DMS114 treated with DMSO at 0.1 percent for 48 hours (cell line): ENCODE data around the gene SFT2D3.

Experiments used
- DNase-seq: peaks from one replicate; lab custom pipeline; 2025; ENCODE audit not compliant: unreplicated experiment; lab: John Stamatoyannopoulos, UW

Gene SFT2D3

GRCh38 chr2:127681288-127681804 lies 20.0 kb upstream of the SFT2D3 start:
- DNase-seq = no peak

GRCh38 chr2:127681976-127682857 lies 19.1 kb upstream of the SFT2D3 start:
- DNase-seq = no peak

- no peak for DNase-seq
These were observed 18.2 kb upstream of the SFT2D3 start for GRCh38 chr2:127683056-127683455.

DNA sequence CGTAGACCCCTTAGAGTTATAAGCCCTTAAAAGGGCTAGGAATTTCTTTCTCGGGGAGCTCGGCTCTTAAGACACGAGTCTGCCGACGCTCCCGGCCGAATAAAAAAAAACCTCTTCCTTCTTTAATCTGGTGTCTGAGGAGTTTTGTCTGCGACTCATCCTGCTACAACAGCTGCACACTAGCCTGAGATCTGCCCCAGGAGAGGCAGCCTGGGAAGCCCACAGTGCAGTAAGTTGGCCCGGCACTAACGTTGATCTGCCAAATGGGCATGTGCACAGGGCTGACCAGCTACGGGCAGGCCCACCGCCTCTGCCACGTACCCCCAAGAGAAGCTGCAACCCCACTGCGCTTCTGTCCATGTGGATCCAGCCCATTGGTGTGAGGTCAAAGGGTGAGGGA lies 17.5 kb upstream of the SFT2D3 start:
- no peak for DNase-seq

- no peak for DNase-seq
These were observed 15.8 kb upstream of the SFT2D3 start for GRCh38 chr2:127685410-127686080.

- DNase-seq = no peak
These were observed 12.9 kb upstream of the SFT2D3 start for GRCh38 chr2:127688405-127688804.

DNA sequence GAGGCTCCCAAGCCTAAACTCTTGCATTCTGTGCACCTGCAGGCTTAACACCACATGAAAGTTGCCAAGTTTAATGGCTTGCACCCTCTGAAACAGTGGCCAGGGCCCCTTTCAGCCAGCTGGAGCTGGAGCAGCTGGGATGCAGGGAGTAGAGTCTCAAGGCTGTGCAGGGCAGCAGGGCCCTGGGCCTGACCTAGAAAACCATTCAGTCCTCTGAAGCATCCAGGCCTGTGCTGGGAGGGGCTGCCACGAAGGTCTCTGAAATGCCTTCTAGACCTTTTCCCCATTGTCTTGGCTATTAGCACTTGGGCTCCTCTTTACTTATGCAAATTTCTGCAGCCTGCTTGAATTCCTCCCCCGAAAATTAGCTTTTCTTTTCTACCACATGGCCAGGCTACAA lies 10.6 kb upstream of the SFT2D3 start:
- DNase-seq = no peak

DNA sequence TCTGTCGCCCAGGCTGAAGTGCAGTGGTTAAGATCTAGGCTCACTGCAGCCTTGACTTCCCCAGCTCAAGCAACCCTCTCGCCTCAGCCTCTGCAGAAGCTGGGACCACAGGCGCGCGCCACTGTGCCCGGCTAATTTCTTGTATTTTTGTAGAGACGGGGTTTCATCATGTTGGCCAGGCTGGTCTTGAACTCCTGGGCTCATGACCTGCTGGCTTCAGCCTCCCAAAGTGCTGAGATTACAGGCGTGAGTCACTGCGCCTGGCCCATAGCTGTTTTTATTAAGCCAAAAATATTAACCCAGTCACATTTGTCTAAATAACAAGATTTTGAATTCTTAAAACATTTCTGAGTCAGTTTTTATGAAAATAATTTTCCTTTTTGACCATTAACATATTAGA lies 6.3 kb upstream of the SFT2D3 start:
- DNase-seq = no peak

DNA sequence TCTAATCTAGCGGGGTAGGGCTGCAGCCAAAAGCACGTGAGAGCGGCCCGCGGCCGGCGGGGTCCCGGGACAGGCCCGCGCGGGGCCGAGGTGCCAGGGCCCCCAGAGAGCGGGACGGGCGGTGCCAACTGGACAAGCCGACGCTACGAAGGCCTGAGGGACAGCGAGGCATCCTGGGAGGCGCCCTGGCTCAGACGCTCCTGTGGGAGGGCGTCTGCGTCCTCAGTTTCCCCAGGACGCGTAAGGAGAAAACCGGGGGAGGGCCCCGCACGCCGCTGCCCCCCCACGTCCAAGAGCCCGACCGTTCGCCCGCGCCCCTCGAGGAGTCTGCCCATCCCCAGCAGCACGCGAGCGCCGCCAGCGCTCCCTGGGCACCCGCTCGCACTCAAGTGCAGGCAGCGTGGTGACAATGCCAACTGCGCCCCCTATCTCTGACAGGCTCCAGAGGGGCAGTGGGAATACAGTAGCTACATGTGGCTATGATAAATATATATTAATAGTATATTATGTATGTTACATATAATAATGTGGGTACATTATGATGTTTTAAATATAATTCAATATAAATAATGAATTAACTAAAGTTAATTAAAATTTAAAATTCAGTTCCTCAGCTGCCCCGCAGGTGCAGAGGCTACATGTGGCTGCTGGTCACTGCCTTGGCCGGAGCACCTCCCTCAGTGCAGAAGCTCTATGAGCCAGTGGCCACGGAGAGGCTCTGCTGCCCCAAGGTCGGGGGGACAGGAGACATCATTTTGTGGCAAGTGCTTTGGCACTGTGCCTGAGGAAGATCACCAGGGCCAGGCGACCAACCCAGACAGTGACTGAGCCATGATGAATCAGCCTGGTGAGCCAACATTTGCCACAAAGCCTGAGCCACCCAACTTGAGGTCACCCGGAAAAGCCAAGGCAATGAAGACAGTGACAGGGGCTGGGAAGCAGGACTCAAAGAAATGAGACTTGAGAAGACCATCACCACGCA lies 5.5 kb upstream of the SFT2D3 start:
- peak; percentile 38 for DNase-seq

GRCh38 chr2:127697482-127698180 lies 3.7 kb upstream of the SFT2D3 start:
- DNase-seq = no peak

DNA sequence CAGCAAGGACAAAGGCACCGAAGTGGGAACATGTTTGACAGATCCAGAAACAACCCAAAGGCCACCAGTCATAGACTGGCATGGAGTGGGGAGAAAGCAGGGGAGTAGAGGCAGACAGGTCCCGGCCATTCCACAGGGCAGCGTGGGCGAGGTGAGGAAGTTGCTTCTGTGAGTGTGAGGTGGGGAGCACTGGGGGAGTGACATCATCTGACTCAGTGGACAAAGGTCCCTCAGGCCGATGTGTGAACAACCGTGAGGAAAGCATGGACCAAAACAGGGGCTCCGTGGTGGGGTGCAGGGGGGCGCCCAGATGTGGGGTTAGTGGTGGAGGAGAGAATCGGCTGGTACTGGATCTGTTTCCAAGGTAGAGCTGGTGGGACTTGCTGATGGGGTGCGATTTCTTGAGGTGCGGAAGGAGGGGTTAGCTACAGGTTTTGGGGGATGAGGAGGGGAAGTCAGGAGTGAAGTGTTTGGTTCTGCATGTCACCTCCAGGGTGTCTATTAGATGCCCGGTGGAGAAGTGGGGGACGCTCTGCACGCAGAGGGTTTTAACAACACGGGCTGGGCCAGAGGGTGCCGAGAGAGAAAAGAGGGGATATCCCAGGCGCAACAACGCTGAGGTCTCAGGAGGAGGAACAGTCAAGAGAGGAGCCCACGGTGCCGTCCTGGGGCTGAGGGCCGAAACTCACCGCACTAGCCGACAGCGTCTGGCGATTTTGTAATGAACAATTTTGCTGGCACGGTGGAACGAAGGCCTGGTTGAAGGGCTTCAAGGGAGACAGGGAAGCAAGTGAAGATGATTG lies 2.5 kb upstream of the SFT2D3 start:
- DNase-seq = no peak

DNA sequence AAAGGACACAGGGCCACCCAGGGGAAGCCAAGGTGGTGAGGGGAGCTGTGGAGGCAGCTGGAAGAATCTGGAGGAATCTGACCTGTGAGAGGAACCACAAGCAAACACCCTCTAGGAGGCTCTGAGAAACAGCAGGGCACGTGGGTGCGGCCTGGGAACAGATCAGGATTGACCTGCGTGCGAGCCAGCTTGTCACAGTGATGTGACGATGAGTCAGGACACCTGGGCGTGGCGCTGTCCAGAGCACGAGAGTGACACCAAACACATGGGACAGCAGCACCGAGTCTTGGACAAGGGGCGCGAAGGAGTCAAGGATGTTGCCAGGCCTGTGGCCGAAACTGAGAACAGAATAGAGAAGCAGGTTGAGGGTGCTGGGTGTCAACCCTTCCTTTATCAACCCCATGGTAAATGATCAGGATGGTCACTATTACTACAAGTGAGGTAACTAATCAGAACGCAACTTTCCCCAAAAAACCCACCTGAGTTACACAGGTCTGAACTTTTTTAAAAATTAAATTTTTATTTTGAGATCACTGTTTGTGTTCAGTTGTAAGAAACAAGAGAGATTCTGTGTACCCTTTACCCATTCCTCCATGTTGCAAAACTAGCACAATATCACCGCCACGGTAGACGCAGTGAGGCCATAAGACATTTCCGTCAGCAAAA lies 637 bp upstream of the SFT2D3 start:
- DNase-seq = no peak

DNA sequence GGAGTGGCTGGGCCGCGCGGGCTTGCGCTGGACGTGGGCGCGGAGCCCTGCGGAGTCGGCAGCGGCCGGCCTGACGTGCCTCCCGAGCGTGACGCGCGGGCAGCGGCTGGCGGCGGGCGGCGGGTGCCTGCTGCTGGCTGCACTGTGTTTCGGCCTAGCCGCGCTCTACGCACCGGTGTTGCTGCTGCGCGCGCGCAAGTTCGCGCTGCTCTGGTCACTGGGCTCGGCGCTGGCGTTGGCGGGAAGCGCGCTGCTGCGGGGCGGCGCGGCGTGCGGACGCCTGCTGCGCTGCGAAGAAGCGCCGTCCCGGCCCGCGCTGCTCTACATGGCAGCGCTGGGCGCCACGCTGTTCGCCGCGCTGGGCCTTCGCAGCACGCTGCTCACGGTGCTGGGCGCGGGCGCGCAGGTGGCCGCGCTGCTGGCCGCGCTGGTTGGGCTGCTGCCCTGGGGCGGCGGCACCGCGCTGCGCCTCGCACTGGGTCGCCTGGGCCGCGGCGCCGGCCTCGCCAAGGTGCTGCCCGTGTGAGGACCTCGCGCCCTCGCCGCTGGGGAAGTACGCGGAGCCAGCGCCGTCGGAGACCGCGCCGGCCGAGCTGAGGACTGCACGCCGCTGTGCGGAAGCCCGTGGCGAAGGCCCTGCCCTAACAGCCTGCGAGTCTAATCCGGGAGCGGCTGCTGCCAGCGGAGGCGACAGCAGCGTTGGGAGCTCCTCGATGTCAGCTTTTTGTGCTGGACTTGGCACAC lies 526 bp downstream of the SFT2D3 start:
- DNase-seq = peak; percentile 19

- DNase-seq = no peak
These were observed 1.2 kb downstream of the SFT2D3 start for GRCh38 chr2:127702395-127703009.

- DNase-seq = no peak
These were observed 2.0 kb downstream of the SFT2D3 start for GRCh38 chr2:127703282-127703681.

DNA sequence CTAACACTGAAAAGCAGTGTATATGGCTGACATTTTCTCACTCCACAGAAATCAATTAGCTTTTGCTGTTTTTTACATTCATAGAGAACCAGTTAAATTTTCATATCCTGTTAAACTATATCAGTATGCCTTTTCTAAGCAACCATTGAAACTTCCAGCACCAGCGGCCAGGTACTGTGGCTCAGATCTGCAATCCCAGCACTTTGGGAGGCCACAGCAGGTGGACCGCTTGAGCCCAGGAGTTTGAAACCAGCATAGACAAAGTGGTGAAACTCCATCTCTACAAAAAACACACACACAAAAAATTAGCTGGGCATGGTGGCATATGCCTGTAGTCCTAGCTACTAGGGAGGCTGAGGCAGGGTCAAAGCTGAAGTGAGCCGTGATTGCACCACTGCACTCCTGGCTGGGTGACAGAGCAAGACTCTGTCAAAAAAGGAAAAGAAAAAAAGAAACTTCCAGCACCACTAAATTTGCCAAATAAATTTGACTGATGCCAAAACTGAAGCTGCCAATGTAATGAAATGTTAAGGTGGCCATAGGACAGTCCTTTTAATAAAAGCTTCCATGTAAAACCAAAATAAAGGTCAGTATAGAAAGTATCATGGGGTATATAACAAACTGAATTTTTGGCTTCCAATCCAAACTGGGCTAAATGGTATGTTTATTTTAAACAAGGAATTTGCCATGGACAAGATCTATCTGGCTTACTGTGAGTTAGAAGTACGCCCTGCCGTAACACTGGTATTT lies 3.5 kb downstream of the SFT2D3 start:
- DNase-seq = no peak

- no peak for DNase-seq
These were observed 4.2 kb downstream of the SFT2D3 start for GRCh38 chr2:127705391-127706065.
